ENCODE data around the gene GBP3.

Gene GBP3

GRCh38 chr1:89022167-89022959 is at the start of gene GBP3:
TSS of gene GBP3 (minus strand) at chr1:89022866. CDS start at chr1:89020721, 2,145 bp downstream.
- no peak for TF ChIP-seq YY1 (IDR thresholded peaks at IDR 0.05; ENCODE audit: insufficient read depth, insufficient read length)
- TF ChIP-seq SUZ12 (IDR thresholded peaks at IDR 0.05; ENCODE audit: extremely low read depth, insufficient read depth, insufficient read length): no peak
- no peak for TF ChIP-seq ZNF274 (IDR thresholded peaks at IDR 0.05; ENCODE audit: low read depth, low read length)
- Histone ChIP-seq H3K4me1 (ENCODE audit: insufficient read depth, insufficient read length) (no peaks in the 10 kb centered on the region), H3K36me3 (ENCODE audit: insufficient read depth, insufficient read length, low read length) (no peaks in the 10 kb centered on the region), H3K9ac (ENCODE audit: insufficient read length, low read depth) (no peak within 1 kb of the TSS), H3K9me3 (ENCODE audit: insufficient read depth, low read length) (no peaks in the 10 kb centered on the region), H3K4me3 (ENCODE audit: insufficient read length, low read depth) (no peak within 1 kb of the TSS), H3K27me3 (ENCODE audit: insufficient read depth, insufficient read length) (no peaks in the 10 kb centered on the region)
- no peak for DNase-seq (ENCODE audit: low read depth, low spot score)

GRCh38 chr1:89070509-89070908 is 47.8 kb upstream of the GBP3 start:
- H3K9me3 ChIP-seq (ENCODE audit: insufficient read depth, low read length): no peaks in the 10 kb centered on the region
- TF ChIP-seq YY1 (IDR thresholded peaks at IDR 0.05; ENCODE audit: insufficient read depth, insufficient read length) (no peak), SUZ12 (IDR thresholded peaks at IDR 0.05; ENCODE audit: extremely low read depth, insufficient read depth, insufficient read length) (no peak), ZNF274 (IDR thresholded peaks at IDR 0.05; ENCODE audit: low read depth, low read length) (no peak)
- no peaks in the 10 kb centered on the region for H3K36me3 ChIP-seq (ENCODE audit: insufficient read depth, insufficient read length, low read length)
- H3K4me1 ChIP-seq (ENCODE audit: insufficient read depth, insufficient read length): no peaks in the 10 kb centered on the region
- no peaks in the 10 kb centered on the region for H3K27me3 ChIP-seq (ENCODE audit: insufficient read depth, insufficient read length)
- H3K9ac ChIP-seq (ENCODE audit: insufficient read length, low read depth): no peak overlapping the region
- DNase-seq (ENCODE audit: low read depth, low spot score): no peak
- H3K4me3 ChIP-seq (ENCODE audit: insufficient read length, low read depth): no peak overlapping the region

GRCh38 chr1:89069951-89070350 is 47.3 kb upstream of the GBP3 start:
- Histone ChIP-seq H3K4me1 (ENCODE audit: insufficient read depth, insufficient read length) (no peaks in the 10 kb centered on the region), H3K9me3 (ENCODE audit: insufficient read depth, low read length) (no peaks in the 10 kb centered on the region), H3K9ac (ENCODE audit: insufficient read length, low read depth) (no peak overlapping the region), H3K36me3 (ENCODE audit: insufficient read depth, insufficient read length, low read length) (no peaks in the 10 kb centered on the region), H3K4me3 (ENCODE audit: insufficient read length, low read depth) (no peak overlapping the region), H3K27me3 (ENCODE audit: insufficient read depth, insufficient read length) (no peaks in the 10 kb centered on the region)
- DNase-seq (ENCODE audit: low read depth, low spot score): no peak
- TF ChIP-seq ZNF274 (IDR thresholded peaks at IDR 0.05; ENCODE audit: low read depth, low read length): no peak
- no peak for TF ChIP-seq YY1 (IDR thresholded peaks at IDR 0.05; ENCODE audit: insufficient read depth, insufficient read length)
- TF ChIP-seq SUZ12 (IDR thresholded peaks at IDR 0.05; ENCODE audit: extremely low read depth, insufficient read depth, insufficient read length): no peak

- Histone ChIP-seq H3K36me3 (ENCODE audit: insufficient read depth, insufficient read length, low read length) (no peaks in the 10 kb centered on the region), H3K9ac (ENCODE audit: insufficient read length, low read depth) (no peak overlapping the region), H3K4me1 (ENCODE audit: insufficient read depth, insufficient read length) (no peaks in the 10 kb centered on the region), H3K27me3 (ENCODE audit: insufficient read depth, insufficient read length) (no peaks in the 10 kb centered on the region), H3K9me3 (ENCODE audit: insufficient read depth, low read length) (no peaks in the 10 kb centered on the region), H3K4me3 (ENCODE audit: insufficient read length, low read depth) (no peak overlapping the region)
- TF ChIP-seq YY1 (IDR thresholded peaks at IDR 0.05; ENCODE audit: insufficient read depth, insufficient read length): no peak
- no peak for TF ChIP-seq ZNF274 (IDR thresholded peaks at IDR 0.05; ENCODE audit: low read depth, low read length)
- TF ChIP-seq SUZ12 (IDR thresholded peaks at IDR 0.05; ENCODE audit: extremely low read depth, insufficient read depth, insufficient read length): no peak
- no peak for DNase-seq (ENCODE audit: low read depth, low spot score)
Observed at GRCh38 chr1:89068291-89068690, 45.6 kb upstream of the GBP3 start.

- no peak for TF ChIP-seq SUZ12 (IDR thresholded peaks at IDR 0.05; ENCODE audit: extremely low read depth, insufficient read depth, insufficient read length)
- no peak for TF ChIP-seq ZNF274 (IDR thresholded peaks at IDR 0.05; ENCODE audit: low read depth, low read length)
- no peak for TF ChIP-seq YY1 (IDR thresholded peaks at IDR 0.05; ENCODE audit: insufficient read depth, insufficient read length)
- Histone ChIP-seq H3K36me3 (ENCODE audit: insufficient read depth, insufficient read length, low read length) (no peaks in the 10 kb centered on the region), H3K9ac (ENCODE audit: insufficient read length, low read depth) (no peak within 1 kb of the TSS), H3K4me1 (ENCODE audit: insufficient read depth, insufficient read length) (no peaks in the 10 kb centered on the region), H3K27me3 (ENCODE audit: insufficient read depth, insufficient read length) (no peaks in the 10 kb centered on the region), H3K9me3 (ENCODE audit: insufficient read depth, low read length) (no peaks in the 10 kb centered on the region), H3K4me3 (ENCODE audit: insufficient read length, low read depth) (no peak within 1 kb of the TSS)
- DNase-seq (ENCODE audit: low read depth, low spot score): no peak
Observed at GRCh38 chr1:89065079-89065868, 42.6 kb upstream of the GBP3 start, which contains the start of gene GBP1. TSS of gene GBP1 (minus strand) at chr1:89065208. CDS start at chr1:89063234, 1,974 bp downstream.

GRCh38 chr1:89064632-89065031 is 42.0 kb upstream of the GBP3 start:
- Histone ChIP-seq H3K4me1 (ENCODE audit: insufficient read depth, insufficient read length) (no peaks in the 10 kb centered on the region), H3K27me3 (ENCODE audit: insufficient read depth, insufficient read length) (no peaks in the 10 kb centered on the region), H3K9ac (ENCODE audit: insufficient read length, low read depth) (no peak overlapping the region), H3K4me3 (ENCODE audit: insufficient read length, low read depth) (no peak overlapping the region), H3K36me3 (ENCODE audit: insufficient read depth, insufficient read length, low read length) (no peaks in the 10 kb centered on the region), H3K9me3 (ENCODE audit: insufficient read depth, low read length) (no peaks in the 10 kb centered on the region)
- TF ChIP-seq YY1 (IDR thresholded peaks at IDR 0.05; ENCODE audit: insufficient read depth, insufficient read length): no peak
- no peak for TF ChIP-seq ZNF274 (IDR thresholded peaks at IDR 0.05; ENCODE audit: low read depth, low read length)
- no peak for TF ChIP-seq SUZ12 (IDR thresholded peaks at IDR 0.05; ENCODE audit: extremely low read depth, insufficient read depth, insufficient read length)
- no peak for DNase-seq (ENCODE audit: low read depth, low spot score)

GRCh38 chr1:89063094-89063493 is 40.4 kb upstream of the GBP3 start:
- H3K36me3 ChIP-seq (ENCODE audit: insufficient read depth, insufficient read length, low read length): no peaks in the 10 kb centered on the region
- H3K27me3 ChIP-seq (ENCODE audit: insufficient read depth, insufficient read length): no peaks in the 10 kb centered on the region
- H3K4me3 ChIP-seq (ENCODE audit: insufficient read length, low read depth): no peak overlapping the region
- no peak overlapping the region for H3K9ac ChIP-seq (ENCODE audit: insufficient read length, low read depth)
- no peak for TF ChIP-seq ZNF274 (IDR thresholded peaks at IDR 0.05; ENCODE audit: low read depth, low read length)
- no peak for TF ChIP-seq YY1 (IDR thresholded peaks at IDR 0.05; ENCODE audit: insufficient read depth, insufficient read length)
- TF ChIP-seq SUZ12 (IDR thresholded peaks at IDR 0.05; ENCODE audit: extremely low read depth, insufficient read depth, insufficient read length): no peak
- no peaks in the 10 kb centered on the region for H3K4me1 ChIP-seq (ENCODE audit: insufficient read depth, insufficient read length)
- no peaks in the 10 kb centered on the region for H3K9me3 ChIP-seq (ENCODE audit: insufficient read depth, low read length)
- no peak for DNase-seq (ENCODE audit: low read depth, low spot score)

Data from NT2/D1 (cell line).